Measurements from ENCODE around the gene CHST11.

CHST11 gene

GRCh38 chr12:104676636-104677035 is 219.9 kb downstream of the CHST11 start:
- no peak for DNase-seq (ENCODE audit: low read depth)

DNA sequence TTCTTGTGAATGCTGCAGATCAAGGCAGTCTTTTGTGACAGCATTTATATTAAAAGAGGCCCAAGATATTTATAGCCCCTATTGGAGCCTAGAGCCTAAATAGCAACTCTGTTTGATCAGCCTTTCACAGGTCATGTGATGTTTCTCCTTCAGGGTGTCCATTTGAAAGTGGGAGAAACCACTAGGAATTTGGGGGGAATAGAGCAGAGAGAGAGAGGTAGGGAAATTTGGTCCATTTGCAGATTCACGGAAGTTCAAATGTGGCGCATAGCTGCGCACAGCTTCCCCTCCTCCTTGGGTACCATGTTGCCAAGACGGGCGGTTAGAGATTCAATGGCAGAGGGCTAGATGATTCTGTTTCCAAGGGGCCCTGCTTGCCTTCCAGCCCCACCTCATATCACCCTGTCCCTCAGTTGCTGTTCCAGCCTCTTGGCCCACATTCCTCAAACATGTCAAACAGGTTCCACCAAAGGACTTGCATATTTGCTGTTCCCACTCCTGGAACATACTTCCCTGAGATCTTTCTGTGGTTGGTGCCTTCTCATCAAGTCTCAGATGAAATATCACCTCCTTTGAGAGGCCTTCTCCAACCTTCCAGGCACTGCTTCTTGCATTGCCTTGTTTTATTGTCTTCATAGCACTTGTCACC is 220.8 kb downstream of the CHST11 start:
- no peak for DNase-seq (ENCODE audit: low read depth)

DNA sequence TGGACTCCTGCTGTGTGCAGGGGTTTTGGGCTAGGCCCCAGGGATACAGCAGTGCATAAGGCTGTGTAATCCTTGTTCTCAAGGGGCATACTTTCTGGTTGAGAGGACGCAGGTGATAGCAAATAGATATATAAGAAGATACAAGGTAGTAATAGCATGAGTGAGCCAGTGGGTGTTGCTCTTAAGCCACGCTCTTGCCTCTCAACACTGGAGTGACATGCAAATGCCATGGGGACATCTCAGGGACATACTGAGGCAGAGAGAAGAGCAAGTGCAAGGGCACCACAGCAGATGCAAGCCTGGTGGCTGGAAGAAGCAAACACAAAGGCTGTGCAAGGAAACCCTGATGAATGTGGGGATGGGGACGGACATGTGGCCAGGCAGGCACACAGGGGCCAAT is 223.3 kb downstream of the CHST11 start:
- DNase-seq (ENCODE audit: low read depth): no peak

- no peak for DNase-seq (ENCODE audit: low read depth)
These were observed 223.7 kb downstream of the CHST11 start for GRCh38 chr12:104680491-104680890.

DNA sequence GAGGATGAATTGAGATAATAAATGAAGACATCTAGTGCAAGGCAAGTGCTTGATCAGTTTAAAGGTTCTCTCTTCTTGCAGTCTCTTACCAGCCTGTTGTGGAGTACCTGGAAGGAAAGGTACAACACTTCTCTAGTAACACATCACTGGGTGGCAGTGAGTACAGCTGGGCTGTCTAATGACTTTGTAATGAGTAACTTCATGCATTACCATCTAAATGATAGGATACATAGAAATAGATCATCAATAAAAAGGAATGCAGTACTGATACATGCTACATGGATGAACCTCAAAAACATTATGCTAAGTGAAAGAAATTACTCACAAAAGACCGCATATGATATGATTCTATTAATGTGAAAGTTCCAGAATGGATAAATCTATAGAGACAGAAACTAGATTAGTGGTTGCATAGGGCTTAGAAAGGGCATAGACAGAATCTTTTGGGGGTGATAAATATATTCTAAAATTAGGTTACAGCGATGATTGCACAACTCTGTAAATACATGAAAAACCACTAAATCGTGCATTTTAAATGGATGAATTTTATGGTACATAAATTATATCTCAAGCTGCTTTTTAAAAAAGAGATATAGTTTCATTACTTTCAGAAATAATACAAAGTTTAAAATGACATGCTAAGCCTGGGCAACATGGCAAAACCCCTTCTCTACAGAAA is 224.4 kb downstream of the CHST11 start:
- DNase-seq (ENCODE audit: low read depth): no peak

GRCh38 chr12:104682790-104683279 is 226.1 kb downstream of the CHST11 start:
- peak; percentile 61 for DNase-seq (ENCODE audit: low read depth)

DNA sequence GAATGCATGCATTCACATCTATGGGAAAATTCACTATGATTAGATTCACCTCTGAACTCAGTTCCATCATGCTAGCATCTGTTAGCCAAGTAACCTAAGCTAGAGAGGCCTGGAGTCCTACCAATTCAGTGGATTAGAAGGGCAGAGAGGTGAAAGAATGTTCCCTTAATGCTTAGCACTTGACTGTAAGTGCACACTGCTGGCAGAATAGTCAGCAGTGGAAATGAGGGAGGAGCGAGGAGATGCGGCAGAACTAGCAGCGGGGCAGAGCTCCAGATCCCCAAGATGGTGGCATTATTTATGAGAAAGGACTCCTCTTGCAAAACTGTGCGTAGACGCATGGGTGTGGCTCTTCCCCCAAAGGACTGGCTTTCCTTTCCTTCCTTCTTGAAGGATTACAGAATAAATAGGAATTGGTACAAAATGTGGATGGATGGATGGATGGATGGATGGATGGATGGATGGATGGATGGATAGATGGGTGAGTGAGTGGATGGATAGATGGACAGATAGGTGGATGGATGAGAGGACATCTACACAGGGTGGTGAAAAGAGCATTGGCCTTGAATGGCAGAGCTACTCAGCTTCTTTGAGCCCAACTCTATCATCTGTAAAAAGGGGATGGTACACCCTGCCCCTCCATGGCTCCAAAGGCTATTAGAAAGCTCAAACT is 227.2 kb downstream of the CHST11 start:
- DNase-seq (ENCODE audit: low read depth): no peak

GRCh38 chr12:104684884-104685283 is 228.1 kb downstream of the CHST11 start:
- DNase-seq (ENCODE audit: low read depth): no peak

DNA sequence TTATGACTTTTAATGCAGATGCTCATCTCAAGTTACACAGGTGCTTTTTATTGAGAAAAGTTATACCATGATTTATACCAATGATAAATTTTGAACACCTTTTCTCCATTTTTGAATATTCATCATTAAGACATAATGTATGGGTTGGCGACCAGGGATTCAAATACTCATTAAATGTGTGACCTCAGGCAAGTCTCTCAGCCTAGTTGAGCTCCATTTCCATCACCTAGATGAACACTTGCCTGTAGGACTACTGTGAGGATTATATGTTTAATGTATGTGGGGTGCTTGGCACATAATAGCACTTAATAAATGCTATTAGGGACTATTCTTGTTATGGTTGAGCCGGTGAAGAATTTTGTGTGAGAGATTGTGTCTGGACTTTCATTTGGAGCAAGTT is 228.6 kb downstream of the CHST11 start:
- DNase-seq (ENCODE audit: low read depth): no peak

GRCh38 chr12:104686196-104686595 is 229.4 kb downstream of the CHST11 start:
- no peak for DNase-seq (ENCODE audit: low read depth)

DNA sequence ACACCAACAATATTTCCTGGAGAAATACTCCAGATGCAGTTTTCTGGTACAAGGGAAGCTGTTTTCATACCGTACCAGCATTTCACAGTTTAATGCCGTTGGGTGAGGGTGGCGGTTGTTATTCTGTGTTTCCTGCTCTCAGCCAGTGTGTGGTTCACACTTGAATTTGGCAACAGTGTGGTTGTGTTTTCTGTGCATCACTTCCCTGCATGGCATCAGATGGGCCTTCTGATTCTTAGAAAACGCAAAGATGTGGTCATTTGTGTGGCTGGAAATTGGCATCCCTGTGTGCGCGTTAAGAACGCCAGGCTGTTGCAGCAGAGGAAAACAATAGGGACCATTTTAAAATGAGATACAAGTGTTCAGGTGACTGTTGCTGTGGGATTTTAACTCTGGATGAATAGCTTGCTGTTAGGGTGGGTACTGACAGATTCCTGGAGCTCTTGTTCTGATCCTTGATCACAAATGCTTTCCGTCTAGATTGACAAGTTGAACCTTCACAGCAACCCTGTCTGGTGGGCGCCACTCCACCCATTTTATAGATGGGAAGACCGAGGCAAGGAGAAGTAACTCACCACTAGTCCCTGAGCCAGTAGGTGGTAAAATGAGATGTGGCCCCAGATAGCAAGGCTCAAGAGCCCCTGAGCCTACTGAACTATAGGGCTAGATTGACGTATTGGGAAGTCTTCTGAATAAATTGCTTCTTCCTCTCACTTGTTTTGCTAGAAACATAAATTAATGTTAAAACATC is 231.2 kb downstream of the CHST11 start:
- DNase-seq (ENCODE audit: low read depth): no peak

DNA sequence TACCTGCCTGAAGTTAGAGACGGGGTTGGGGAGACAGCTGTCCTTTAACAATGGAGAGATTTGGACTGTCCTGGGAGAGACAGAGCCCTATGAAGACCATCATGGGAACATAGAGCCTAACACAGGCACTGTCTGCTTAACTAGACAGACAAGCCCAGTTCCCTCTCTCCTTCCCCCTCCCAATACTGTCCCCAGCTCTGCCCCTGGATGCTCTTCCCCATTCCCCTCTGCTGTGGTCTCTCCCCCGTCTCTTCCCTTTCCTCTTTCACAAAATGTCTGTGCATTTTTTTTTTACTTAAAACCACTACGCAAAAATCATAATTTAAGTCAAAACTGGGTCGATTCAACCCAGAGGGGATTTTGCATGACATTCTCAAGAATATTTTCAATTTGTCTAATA is 232.9 kb downstream of the CHST11 start:
- no peak for DNase-seq (ENCODE audit: low read depth)

GRCh38 chr12:104691721-104692556 is 235.2 kb downstream of the CHST11 start:
- DNase-seq (ENCODE audit: low read depth): no peak

DNA sequence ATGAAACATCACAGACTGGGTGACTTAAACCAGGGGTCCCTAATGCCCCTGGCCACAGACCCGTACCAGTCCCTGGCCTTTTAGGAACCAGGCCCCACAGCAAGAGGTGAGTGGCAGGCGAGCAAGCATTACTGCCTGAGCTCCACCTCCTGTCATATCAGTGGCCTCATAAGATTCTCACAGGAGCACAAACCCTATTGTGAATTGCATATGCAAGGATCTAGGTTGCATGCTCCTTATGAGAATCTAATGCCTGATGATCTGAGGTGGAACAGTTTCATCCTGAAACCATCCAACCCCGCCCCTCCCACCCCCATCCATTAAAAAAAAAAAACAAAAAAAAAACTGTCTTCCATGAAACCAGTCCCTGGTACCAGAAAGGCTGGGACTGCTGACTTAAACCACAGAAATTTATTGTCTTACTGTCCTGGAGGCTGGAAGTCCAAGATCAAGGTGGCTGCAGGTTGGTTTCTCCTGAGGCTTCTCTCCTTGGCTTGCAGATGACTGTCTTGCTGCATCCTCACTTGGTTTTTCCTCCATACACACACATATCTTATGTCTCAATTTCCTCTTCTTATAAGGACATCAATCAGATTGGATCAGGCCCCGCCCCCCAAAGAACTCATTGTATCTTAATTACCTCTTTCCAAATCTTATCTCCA is 235.9 kb downstream of the CHST11 start:
- no peak for DNase-seq (ENCODE audit: low read depth)

DNA sequence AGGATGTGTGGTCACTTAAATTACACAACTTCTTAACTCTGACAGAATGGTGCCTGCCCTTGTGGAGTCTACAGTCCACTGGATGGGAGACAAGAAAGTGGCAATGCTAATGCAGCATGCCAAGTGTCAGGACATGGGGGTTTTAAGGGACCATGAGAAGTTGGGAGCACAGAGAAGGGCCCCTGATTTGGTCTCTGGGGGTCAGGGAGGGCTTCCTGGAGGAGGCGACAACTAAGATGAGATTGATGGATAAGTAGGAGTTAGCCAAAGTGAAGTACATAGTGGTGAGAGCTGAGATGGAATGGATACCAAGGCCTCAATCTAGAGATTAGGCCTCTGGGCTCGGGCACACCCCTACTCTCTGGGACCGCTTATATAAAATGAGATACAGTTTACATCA is 236.7 kb downstream of the CHST11 start:
- DNase-seq (ENCODE audit: low read depth): no peak

DNA sequence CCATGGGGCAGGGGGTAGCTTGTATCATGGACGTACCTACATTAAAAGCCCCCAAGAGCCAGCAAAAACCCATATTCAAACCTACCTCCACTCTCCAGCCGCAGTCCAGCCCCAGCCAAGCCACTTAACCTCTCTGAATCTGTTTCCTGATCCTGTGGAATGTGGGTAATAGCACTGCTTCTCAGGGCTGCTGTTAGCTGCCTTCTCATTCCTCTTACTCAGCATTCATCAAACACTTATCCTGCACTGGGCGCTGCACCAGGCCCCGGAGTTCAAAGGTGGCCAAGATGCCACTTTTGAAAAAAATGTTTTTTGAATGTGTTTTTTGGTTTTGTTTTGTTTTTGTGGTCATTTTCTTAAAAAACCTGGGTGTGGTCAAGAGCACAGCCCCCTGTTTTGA is 237.4 kb downstream of the CHST11 start:
- no peak for DNase-seq (ENCODE audit: low read depth)

GRCh38 chr12:104694711-104695110 is 238.0 kb downstream of the CHST11 start:
- no peak for DNase-seq (ENCODE audit: low read depth)

DNA sequence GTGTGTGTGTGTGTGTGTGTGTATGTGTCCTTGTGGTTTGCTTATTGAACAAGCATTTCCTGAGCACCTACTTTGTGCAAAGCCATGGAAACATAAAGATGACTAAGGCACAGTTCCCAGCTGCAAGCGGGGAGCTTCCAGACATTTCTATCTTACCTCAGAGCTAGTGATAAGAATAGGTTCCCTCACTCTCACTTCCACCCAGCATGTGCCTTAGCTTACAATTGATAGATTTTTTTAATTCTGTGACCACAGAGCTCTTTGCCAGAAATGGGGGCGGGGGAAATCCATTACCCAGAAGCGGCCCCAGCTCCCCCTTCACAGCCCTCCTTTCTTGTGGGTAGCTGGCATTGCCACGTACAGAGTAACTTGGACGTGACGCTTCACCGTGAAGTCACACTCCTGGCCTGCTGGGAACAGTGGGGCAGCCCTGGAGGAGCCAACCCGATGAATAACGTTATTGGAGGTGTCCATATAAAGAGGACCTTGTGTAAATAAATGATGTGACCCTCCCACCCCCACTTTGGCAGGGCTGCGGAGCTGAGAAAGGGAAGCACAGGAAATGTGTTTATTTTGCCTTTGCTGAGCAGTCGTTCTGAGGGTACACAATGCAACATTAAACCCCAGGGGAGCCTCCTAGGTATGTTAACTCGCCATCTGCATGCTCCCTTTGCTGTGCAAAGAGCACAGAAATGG is 238.9 kb downstream of the CHST11 start:
- DNase-seq (ENCODE audit: low read depth): peak; percentile 82

DNA sequence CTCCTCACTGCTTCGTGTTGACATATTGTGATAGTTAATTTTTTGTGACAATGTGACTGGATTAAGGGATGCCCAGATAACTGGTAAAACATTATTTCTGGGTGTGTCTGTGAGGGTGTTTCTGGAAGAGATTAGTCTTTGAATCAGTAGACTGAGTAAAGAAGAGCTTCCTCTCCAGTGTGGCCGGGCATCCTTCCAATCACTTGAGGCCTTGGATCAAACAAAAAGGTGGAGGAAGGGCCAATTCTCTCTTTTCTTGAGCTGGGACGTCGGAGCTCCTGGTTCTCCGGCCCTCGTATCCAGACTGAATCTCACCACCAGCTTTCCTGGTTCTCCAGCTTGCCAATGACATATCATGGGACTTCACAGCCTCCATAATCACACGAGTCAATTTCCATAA is 240.4 kb downstream of the CHST11 start:
- DNase-seq (ENCODE audit: low read depth): no peak

DNA sequence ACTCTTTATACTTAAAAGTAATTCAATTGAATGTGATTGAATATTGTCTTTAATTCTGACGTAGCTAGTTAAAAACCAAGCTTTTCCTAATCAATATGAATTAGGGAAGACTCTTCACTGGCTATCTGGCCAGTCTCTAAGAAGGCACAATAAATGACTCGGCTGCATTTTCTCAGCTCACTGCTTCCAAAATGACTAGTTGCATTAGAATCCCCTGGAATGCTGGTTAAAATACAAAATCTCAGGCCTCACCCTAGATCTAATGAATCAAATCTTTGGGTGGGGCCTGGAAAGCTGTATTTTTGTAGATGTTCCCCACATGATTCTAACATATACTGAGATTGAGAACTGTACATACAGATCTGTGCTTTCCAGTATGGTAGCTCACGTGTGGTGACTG is 242.1 kb downstream of the CHST11 start:
- DNase-seq (ENCODE audit: low read depth): no peak

All from T-helper 22 cell (primary cell).